ENCODE data around the gene ART4.

ART4 gene

DNA sequence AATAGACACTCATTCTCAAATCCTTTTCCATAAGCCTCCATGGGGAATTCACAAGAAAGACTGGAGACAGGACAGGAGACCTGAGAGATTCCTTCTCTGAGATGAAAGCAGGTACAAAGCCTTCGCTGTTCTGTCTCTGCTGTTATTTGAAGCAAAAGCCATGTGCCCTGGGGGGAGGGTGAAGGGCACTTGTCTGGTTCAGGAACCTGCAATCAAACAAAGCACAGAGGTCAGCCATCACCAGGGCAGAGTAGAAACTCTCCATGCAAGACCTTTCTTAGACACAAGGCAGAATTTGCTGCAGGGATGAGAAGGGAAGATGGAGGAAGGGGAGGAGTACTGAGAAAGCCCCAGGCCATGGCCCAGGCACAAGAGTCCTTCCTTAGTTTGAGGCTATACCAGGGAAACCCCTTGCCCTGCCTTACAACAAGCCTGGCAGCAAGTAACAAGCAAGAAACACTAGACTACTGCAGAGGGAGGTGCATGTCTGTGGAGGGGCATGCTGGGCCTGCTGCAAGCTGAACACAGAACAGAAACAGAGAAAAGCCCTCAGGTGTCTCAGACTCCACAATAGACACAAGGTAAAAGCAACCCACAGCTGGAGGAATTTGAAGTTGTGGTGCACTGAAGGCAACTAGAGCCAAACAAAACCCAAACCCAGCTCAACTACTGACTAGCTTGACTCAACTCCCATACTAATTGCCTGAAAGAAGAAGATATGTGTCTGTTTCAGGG, 7.8 kb upstream of the ART4 start:
- DNase-seq = no peak

DNA sequence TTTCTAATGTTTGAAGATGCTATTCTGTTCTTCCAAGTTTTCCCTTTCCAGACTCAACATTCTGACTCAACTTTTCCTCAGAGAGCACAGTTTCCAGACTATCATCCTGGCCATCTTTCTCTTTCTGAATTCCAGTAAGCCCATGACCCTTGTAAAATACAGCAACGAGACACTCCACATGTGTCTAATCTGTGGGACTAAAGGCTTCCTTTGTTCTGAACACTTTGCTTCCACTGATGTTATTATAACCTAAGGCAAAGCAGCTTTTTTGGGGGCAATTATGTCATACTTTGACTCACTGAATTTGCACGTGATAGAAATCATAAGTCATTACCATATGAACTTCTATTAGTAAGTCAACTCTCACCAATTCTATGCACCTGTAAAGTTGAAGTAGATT, 6.3 kb upstream of the ART4 start:
- DNase-seq = no peak

DNA sequence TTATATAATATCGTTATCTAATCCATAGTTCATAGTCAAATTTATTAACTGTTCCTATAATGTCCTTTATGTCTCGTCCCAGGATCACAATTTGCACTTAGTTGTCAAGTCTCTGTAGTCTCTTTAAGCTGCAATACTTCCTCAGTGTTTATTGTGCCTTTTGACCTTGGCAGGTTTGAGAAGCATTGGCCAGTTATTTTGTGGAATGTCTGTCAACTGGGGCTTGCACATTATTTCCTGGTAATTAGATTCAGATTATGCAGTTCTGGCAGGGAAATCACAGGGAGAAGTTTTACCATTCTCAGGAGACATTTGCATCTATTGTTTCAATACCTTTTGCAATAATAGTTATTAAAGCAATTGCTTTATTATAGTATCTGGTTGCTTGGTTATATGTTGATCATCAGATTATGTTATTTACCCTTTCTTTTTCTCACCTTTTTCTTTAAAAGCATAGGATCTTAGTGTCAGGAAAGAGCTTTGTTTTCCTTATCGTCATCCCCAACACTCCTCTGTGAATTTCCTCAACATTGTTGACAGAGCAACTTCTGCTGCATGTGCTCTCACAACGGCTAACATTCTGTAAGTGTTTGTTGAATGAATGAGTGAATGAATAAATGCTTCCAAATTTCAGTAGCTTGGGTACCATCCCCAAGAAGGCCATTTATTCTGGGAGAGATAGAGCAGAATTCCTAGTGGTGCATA, 3.7 kb upstream of the ART4 start:
- no peak for DNase-seq

DNA sequence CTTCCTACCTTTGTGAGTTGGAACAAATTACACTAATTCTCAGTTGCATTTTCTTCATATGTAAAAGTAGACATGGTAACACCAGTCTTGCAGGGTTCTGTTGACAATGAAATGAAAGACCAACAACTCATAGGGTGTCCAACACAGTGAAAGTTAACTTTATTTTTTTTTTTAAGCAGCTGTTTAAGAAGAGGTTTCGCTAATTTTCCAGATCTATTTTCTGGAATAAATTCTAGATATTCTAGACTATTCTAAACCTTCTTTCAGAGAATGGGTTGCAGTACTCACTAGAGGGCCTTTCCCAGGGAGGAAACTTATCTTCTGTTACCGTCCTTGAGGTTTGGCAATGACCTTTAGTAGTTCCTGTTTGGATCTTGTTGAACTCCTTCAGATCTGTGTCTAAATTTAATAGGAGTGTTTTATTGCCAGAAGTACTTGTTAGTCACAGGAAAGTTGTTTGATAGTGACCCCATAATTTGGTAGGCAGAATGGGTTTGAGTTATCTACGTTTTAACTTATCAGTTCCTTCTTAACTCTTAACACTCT, 2.8 kb upstream of the ART4 start:
- DNase-seq = no peak

DNA sequence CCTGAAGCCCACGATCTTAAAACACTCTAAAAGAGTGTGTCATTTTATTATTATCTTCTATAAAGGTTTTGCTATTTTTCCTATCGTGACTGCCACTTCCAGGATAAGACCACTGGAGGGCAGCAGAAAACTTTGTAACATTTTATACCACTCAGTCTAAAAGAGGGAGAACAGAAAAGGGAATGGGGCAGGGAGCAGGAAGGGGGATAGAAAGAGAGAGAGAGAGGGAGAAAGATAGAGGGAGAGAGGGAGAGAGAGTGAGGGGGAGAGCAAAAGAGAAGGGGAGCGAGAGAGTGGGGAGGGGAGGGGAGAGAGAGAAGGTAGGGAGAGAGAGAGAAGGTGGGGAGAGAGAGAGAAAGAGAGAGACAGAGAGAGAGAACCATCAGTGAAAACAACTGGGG, 2.0 kb upstream of the ART4 start:
- no peak for DNase-seq

DNA sequence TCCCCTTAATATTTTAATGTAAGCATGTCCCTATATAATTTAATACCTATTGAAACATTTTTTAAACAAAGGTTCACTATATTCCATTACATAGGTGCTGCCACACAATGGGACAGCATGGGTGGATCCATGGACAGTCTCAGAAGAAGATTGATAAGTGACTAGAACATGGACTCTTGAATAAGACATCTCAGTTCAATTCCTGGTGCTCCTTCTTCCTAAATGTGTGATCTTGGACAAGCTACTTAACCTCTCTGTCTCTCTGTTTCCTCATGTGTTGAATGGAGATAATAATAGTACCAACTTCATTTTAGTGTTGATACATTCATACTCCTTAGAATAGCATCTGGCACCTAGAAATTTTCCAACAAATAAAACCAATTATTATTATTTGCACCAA, 1.1 kb upstream of the ART4 start:
- DNase-seq = no peak

DNA sequence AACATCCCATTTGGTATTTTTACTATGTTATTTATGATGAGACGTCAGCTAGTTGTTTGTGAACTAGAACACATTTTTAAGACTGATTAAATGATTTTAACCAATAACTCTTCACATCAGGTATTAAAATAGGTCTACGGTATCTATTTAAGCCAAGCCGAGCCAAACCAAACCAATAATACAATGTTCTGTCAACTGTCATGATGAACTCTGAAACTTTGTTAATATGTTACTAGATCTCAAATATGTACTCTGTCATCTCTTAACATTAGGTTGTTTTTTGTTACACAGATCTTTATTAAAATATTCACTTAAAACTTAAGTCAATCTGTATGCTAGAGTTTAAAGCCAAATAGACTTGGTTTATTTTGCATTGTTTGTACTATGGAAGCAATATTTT, 1.0 kb downstream of the ART4 start:
- DNase-seq = no peak

DNA sequence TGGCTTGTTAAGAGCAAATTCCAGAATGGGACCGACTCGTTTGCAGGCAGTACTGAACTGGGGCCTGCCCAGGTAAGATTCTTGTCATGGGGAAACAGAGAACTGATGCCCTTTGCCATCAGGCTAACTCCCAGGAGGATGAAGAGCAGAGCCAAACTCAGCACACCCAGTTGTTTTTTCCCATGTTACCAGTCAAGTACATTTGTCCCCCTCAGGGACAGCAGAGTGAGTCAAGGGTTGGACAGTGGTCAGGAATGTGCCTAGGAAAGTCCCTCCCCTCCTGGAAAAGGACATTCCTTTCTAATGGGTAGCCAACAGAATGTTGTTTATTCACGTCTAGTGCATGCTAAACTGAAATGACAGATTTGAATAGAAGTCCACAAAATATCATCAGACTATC, 1.6 kb downstream of the ART4 start:
- DNase-seq = no peak

DNA sequence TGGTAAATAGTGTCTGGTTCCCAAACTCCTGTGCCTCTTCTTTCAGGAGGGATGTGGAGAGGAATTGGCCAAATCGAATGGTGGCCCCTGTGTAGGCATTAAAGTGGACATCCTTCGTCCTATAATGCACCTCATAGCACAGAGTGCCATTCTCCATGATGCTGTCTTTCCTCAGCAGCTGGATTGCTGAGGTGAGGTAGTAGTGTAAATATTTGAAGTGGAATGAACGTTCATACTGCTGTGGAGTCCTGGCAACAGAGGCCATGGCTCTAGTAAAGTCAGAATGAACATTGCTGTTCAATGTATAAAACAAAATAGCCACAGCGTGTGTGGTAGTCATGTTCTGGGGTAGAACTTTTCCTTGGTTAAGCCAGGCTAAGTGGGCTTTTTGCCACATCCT, 2.7 kb downstream of the ART4 start:
- DNase-seq = no peak

DNA sequence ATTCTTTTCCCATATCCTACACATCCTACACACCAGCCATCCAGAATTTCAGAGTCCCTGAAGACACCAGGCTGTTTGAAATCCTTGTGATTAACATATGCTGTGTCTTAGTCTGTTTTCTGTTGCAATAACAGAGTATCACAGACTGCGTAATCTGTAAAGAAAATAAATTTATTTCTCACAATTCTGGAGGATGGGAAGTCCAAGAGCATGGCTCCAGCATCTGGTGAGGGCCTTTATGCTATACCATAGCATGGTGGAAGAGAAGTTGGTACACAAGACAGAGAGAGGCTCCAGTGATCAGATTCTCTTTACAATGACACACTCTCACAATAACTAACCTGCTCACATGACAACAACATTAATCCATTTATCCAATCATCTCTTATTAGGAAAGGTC, 4.1 kb downstream of the ART4 start:
- DNase-seq = no peak

DNA sequence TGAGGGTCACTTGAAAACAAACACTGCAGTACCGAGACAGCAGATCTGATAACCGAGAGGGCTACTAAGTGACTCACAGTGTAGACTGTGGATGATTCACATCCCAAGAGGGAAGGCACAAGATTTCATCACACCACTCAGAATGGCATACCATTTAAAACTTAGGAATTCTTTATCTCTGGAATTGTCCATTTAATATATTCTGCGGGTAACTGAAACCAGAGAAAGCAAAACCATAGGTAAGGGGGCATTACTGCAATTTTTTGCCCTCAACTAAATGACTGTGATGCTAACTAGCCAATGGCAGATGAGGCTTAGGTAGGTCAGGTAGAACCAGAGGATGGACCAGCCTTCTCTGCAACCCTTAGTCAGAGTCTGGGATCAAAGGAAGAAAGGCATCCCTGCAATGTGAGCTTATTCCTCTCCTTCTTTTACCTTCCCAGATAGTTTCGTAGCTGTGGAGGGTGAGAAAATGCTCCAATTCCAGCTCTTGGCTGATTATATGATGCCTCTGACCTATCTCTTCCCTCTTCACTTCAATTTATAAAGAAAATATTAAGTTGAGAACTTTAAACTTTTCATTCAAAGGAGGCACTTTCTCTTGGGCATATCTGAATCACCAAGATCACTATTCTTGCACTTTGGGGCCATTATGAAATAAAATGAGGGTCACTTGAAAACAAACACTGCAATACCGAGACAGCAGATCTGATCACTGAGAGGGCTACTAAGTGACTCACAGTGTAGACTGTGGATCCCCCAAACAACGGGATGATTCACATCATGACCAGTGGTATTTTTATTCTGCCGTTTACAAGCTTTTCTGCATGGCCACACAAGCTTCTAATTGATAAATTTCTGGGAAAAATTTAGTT, 6.8 kb downstream of the ART4 start:
- DNase-seq = no peak

DNA sequence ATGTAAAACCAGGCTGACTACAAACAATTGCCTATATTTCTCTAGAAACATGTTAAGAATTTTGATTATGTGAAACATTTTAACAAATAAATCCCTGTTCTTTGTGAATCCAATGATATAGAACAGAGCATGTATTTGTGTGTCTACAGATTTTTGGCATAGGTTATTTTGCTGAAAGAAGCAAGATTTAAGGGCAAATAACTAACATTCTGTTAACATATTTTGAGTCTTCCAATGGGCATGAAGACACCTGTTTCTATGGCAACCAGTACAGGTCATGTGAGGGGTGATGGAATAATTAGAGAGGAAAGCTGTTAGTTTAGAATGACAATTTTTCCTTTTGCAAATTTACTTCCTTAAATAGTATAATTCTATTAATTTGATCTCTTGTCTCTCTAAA, 8.8 kb downstream of the ART4 start:
- no peak for DNase-seq

DNA sequence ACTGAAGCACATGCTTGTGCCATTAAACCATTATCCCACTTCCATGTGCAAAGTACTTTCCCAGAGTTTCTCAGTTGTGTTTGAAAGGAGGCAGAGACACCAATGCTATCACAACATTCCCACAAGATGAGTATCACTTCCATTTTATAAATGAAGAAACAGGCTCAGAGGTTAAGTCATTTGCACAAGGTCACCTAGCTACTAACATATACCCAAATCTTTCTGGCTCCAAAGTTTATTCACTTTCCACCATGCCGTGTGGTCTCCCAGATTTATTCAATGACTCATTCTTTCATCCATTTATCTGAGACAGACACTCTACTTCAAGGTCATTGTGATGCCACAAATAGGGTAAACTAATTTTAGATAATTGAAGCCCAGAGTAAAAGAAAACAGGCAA, 9.4 kb downstream of the ART4 start:
- DNase-seq = no peak

DNA sequence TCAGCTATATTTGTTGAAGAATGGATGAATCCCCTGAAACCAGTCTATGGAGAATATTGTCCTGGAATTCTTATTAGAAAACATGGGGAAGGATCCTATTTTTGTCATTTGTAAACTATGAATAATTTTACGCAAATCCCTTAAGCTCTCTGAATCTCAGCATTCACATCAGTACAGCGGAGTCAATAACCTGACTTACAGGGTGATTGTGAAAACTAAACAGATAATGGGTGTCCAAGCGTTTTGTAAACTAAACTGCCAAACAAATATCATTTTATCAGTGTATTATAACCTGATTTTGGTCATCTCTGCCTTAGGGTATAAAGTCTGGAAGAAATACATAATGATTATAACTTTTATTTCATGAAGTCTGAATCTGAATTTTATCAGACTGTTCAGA, 10.0 kb downstream of the ART4 start:
- DNase-seq = no peak

DNA sequence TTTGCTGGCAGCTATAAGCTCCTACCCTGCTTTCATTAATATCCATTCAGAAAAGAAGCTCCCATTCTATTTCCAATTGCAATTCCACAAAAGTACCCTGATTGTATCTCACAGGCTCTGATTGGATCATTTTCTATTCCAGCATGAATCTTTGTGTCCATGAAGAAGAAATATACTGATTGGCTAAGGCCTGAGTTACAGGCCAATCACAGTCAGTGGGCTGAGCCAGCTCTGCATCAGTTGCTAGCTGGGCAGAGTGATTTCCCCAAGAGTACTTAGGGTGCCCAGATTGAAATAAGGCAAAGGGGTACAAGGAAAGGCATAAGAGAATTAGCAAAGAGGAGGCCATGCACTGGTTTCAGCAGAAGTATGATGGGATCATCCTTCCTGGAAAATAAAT, 14.4 kb downstream of the ART4 start:
- no peak for DNase-seq

DNA sequence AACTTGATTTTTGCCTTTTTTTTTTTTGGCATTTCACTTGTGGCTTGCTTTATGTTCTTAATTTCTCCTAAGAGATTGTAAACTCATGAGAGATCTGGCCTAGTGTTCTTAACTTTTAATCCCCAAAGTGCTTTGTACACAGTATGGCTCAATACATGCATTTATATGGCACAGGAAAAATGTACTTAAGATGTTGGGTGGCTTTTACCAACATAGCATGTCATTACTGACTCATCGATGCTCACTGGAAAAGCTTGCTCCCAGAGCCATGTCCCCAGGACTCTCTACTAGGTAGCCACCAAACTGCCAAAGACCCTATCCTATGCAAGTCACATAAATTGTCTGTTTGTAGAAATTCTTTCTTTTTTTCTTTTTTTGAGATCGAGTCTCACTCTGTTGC, 16.3 kb downstream of the ART4 start:
- no peak for DNase-seq

DNA sequence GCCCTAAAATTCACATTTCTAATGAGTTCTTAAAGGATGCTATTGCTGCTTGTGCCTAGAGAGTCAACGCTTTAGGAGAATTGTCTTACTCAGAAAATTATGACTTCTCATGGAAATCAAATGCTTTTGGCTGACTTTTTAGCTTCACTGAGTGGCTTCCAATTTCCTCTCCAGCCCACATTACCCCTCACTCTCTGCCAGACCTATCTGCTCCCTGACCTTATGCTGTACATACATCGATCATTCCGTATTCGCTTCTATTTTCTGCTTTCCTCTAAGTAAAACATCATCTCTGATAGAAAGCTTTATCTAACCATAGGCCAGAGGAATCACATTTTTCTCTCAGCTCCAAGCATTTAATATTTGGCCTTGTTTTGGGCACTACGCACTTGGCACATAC, 16.8 kb downstream of the ART4 start:
- no peak for DNase-seq

DNA sequence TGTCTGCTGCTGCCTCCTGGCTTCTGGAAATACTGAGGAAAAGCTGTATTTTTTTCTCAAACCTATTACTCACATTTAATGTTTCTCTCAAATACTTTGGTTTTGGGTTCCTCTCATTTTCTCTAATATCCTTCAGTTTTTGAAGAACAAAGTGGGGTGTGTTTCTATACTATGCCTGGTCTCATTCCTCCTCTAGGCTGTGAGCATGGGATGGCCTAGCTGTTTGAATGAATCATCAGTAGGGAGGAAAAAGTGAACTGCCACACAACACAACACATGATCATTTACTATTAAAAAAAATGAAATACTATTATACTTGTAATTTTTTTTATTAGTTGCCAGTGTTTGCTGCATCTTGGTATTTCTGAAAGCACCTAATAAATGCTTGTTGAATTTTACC, 18.1 kb downstream of the ART4 start:
- DNase-seq = no peak

DNA sequence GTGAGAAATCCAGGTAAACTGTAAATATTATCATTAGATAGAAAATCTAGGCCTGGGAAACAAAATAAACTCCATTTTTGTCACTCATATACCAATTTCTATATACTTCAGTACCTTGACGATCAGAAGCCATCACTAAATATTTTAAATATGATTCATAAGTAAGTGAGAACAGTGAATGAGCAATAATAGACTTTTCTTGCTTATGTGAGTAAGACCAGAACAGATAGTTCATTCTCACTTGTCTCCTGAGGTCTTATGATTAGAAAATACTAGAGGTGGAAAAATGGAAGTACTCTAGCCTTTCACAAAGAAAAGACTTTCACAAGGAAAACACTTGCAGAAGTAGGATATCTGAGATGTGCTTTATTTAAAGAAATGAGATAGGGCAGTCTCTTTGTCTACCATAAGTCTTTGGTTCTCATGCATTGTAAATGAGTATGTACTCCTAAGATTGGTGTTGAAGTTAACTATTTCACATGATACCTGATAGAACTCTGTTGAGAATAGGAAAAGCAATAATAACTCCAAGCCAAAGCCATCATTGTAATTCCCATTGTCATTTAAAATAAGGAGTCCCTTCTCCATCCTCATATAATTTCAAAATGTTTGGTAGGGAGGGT, 19.2 kb downstream of the ART4 start:
- no peak for DNase-seq

DNA sequence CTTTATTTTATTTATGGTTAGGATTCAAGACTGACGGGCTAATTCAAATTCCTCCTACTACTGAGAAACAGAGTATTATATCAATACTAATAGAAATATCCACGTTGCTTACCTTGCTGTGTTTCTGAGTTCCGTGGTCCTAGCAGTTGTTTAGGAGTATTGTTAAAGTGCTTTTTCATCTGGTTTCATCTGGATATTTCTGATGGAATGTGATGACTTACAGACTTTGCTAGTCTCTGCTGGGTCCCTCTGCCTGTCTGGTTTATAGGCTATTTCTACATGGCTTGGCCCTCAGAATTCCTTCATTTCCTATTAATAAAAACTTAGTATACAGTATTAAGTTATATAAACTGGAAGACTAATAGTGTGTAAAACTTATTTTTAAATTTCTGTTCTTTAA, 29.3 kb downstream of the ART4 start, which contains the start of gene SMCO3:
Gene SMCO3 (minus strand): TSS at position 169 of the 400 bp plus-strand sequence. CDS start 7,502 bp downstream, outside the sequence.
- DNase-seq = no peak

DNA sequence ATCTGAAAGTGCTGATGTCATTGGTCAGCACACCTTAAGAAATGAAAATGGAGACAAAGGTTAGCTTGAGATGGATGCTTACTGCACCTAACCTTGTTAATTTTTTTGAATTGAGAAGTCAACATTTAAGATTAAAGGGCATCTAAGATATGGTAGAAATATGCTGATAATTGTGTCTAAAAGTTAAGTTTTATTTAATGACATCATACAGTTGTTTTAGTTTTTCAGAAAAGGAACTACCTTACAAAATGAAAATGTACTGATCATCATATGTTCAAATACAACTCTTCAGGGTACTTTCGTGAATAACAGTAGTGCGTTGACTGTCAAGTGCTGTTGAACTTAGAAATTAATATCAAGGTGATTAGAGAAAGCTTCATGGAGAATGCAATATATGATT, 31.8 kb downstream of the ART4 start:
- DNase-seq = no peak

DNA sequence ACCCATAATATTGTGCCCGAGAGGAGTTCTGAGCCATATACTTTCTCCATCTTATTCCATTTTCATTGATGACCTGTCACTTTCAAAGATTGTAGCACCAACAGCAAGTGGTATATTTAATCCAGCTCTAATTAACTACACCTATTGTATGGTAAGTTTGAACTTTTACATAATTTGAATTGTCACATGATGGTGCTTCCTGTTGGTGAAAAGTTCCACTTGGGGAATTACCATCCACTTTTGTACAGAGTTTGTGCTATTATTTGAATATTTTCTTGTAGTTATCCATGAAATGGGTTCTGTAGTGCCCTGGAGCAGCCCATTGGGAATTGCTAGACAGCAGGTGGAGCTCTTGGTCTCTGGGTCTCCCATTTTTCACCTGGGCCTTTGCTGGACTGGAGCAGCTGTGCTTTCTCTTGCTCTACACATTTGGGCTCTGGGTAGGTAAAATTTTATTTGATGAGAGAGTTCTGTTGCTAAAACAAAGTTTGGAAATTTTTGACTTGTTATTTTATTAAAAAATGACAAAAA, 32.3 kb downstream of the ART4 start:
- no peak for DNase-seq
